HG03135 (cell line): Measurements from ENCODE around the gene TBL1XR1.
"Not testable (repeated sequence)": the region's sequence is repeated elsewhere in the genome, so short reads cannot be mapped to it uniquely, and the experiment has no call there.

Experiments
- ATAC-seq: cut with Tn5 transposase; IDR thresholded peaks from one replicate; pipeline ENCODE4 v1.9.1; 2021; ENCODE audit warnings: mild to moderate bottlenecking, moderate library complexity; ENCODE audit not compliant: unreplicated experiment

The TBL1XR1 gene

DNA sequence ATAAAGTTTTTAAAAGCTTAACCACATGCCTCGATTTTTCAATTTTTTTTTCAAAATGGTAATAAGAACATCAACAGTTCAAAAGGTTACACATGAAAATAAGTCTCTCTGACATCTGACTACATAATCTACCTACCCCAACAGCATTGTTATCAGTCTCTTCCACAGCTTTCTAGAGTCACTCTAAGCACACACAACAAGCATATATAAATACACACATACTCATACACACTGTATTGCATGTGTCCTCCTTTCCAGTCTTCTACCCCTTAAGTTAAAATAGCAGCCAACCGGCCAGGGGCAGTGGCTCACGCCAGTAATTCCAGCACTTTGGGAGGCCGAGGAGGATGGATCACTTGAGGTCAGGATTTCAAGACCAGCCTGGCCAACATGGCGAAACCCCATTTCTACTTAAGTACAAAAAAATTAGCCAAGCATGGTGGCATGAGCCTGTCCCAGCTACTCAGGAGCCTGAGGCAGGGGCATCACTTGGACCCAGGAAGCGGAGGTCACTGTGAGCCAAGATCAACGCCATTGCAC lies 12.2 kb downstream of the TBL1XR1 start:
- ATAC-seq: peak; percentile 36

- peak; percentile 94 for ATAC-seq
Measured at GRCh38 chr3:177184602-177185001, 12.7 kb downstream of the TBL1XR1 start.

GRCh38 chr3:177182352-177182751 lies 14.9 kb downstream of the TBL1XR1 start:
- ATAC-seq: no peak

GRCh38 chr3:177181418-177181817 lies 15.9 kb downstream of the TBL1XR1 start:
- ATAC-seq: no peak

- ATAC-seq: no peak
Measured at GRCh38 chr3:177180506-177180905, 16.8 kb downstream of the TBL1XR1 start.

- no peak for ATAC-seq
Measured at GRCh38 chr3:177179281-177180067, 17.8 kb downstream of the TBL1XR1 start.

DNA sequence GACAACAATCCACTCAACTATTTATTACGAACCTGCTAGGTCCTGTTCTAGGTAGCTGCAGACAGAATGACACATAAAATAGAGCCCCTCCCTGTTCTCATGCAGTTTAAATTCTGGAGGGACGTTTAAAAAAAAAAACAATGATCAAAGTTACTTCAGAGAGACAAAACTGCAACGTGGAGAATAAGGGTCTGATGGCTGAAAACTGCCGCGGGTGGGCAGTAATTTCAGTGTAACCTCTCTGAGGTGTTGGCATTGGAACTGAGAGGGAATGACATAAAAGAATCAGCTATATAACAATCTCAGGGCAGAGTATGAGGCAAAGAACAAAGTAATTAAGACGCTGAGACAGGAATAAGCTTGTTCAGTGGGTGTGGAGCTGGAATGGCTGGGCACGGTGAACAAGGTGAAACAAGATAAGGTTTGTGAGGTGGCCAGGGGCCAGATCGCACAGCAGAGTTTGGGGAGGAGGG lies 19.5 kb downstream of the TBL1XR1 start:
- ATAC-seq: no peak

- no peak for ATAC-seq
Measured at GRCh38 chr3:177174607-177175170, 22.6 kb downstream of the TBL1XR1 start.

- no peak for ATAC-seq
Measured at GRCh38 chr3:177169936-177170722, 27.2 kb downstream of the TBL1XR1 start.

GRCh38 chr3:177168431-177168830 lies 28.9 kb downstream of the TBL1XR1 start:
- no peak for ATAC-seq

- no peak for ATAC-seq
Measured at GRCh38 chr3:177162742-177163141, 34.5 kb downstream of the TBL1XR1 start.

- not testable (repeated sequence) for ATAC-seq
Measured at GRCh38 chr3:177161603-177162002, 35.7 kb downstream of the TBL1XR1 start.

DNA sequence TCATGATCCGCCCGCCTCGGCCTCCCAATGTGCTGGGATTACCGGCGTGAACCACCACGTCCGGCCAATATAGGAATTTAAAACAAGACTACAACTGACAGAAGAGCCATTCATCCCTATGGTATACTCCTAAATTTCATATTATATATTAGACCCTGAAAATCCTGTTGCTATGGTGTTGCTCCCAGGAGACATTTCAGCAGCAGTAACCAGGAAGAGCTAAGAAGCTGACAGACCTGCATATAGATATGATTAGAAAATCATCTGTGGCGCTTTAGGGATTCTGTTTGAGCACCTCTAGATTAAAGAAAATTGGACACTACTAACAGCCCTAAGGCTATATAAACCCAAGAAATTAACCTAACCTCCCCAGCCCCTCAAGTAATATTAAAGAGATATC lies 38.8 kb downstream of the TBL1XR1 start:
- no peak for ATAC-seq

- no peak for ATAC-seq
Measured at GRCh38 chr3:177157492-177157891, 39.8 kb downstream of the TBL1XR1 start.

DNA sequence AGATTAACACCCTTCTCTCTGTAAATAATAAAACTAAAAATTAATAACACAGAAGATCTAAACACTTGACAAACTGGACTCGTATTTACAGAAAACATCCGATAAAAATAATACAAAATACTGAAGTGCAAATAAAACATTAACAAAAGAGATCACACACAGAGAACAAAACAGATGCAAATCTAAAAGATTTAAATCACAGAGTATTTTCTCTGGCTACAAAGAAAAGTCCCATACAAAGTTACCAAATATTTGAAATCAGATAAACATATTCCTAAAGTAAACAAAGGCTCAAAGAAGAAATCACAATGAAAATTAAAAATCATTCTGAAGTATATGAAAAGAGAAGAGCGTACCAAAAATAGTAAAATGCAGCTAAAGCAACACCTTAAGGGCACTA lies 42.5 kb downstream of the TBL1XR1 start:
- no peak for ATAC-seq

DNA sequence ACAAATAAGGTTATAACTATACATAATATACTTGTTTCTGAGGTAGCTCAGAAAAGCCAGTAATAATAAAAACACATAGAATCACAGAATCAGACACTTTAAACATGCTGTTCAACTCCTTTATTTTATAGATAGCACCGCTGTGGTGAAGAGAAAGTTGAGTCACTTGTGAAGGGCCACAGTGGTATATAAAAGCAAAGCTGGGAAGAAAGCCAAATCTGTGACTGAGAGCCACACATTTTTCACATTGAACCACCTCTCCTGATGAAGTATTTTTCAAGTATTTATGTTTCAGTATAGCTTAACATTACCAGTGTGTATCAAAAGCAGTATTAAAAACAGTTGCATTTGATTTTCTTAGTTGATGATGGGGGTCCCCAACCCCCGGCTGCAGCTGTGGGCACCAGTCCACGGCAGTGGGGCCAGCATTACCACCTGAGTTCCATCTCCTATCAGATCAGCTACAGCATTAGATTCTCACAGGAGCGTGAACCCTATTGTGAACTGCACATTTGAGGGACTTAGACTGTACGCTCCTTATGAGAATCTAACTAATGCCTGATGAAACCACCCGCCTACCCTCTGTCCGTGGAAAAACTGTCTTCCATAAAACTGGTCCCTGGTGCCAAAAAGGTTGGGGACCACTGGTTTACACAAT lies 46.2 kb downstream of the TBL1XR1 start:
- peak; percentile 68 for ATAC-seq

- ATAC-seq: peak; percentile 7
Measured at GRCh38 chr3:177150218-177150916, 46.9 kb downstream of the TBL1XR1 start.

GRCh38 chr3:177149106-177149505 lies 48.2 kb downstream of the TBL1XR1 start:
- ATAC-seq: no peak

- no peak for ATAC-seq
Measured at GRCh38 chr3:177147790-177148189, 49.5 kb downstream of the TBL1XR1 start.

- no peak for ATAC-seq
Measured at GRCh38 chr3:177146646-177147045, 50.6 kb downstream of the TBL1XR1 start.
